SK-N-SH treated with all-trans-retinoic acid at 6 μM for 48 hours (cell line): ENCODE data around the gene TTC12.

ENCODE experiments used
- ARNTL ChIP-seq: fragments of 450-650 bp; formaldehyde crosslinking; IDR thresholded peaks from 2 replicates; pipeline ENCODE4 v1.5.0; 2020; ENCODE audit warnings: low read depth, mild to moderate bottlenecking, moderate library complexity, borderline replicate concordance
- ISL1 ChIP-seq: fragments of 250-450 bp; sonication (Bioruptor Pico); IDR thresholded peaks from 2 replicates; pipeline ENCODE4 v2.1.2; 2022; ENCODE audit warnings: mild to moderate bottlenecking, moderate library complexity
- OSR1 ChIP-seq: fragments of 250-450 bp; sonication (Bioruptor Pico); IDR thresholded peaks from 2 replicates; pipeline ENCODE4 v1.8.0; 2022; ENCODE audit warnings: moderate library complexity, mild to moderate bottlenecking, inconsistent platforms
- PPARA ChIP-seq: fragments of 250-450 bp; sonication (Bioruptor Pico); IDR thresholded peaks from 2 replicates; pipeline ENCODE4 v1.5.0; 2020; ENCODE audit warnings: mild to moderate bottlenecking, borderline replicate concordance
- TCF4 ChIP-seq: fragments of 250-450 bp; sonication (Bioruptor Pico); IDR thresholded peaks from 2 replicates; pipeline ENCODE4 v1.8.0; 2021; ENCODE audit warnings: mild to moderate bottlenecking, moderate library complexity, borderline replicate concordance
- ZFP3 ChIP-seq: fragments of 250-450 bp; sonication (Bioruptor Pico); IDR thresholded peaks from 2 replicates; pipeline ENCODE4 v1.5.0; 2020; ENCODE audit warnings: mild to moderate bottlenecking, moderate library complexity
- ZNF8 ChIP-seq: fragments of 450-650 bp; formaldehyde crosslinking; IDR thresholded peaks from 2 replicates; pipeline ENCODE4 v1.5.0; 2020; ENCODE audit warnings: mild to moderate bottlenecking, moderate library complexity
- TF ChIP-seq, protein P1 (sequence below): fragments of 250-450 bp; sonication (Bioruptor Pico); IDR thresholded peaks from 2 replicates; pipeline ENCODE4 v1.8.0; 2020; ENCODE audit warnings: mild to moderate bottlenecking, moderate library complexity, borderline replicate concordance

DNA sequence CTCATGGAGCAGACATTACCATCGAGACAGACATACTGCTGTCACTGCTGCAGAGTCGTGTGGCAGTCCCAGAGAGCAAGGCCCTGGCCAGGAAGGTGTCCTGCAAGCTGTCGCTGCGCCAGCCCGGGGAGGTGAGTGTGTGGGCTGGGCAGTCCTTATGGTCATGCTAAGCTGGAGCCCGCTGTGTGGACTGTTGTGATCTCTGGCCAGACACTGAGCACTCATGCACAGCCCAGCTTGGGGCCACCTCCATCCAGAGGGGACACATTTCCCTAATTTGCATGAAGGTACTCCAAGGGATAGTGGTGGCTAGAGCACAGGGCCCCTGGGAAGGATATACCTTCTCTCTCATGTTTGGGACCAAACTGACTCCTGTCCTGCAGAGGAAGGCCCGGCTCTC lies 82.8 kb downstream of the TTC12 start:
- no peak for TF ChIP-seq ISL1 (CRISPR knock-in tag)
- TF ChIP-seq ARNTL: no peak
- TF ChIP-seq ZFP3: no peak
- TF ChIP-seq PPARA (CRISPR knock-in tag): no peak
- no peak for TF ChIP-seq OSR1
- TF ChIP-seq, protein P1, sequence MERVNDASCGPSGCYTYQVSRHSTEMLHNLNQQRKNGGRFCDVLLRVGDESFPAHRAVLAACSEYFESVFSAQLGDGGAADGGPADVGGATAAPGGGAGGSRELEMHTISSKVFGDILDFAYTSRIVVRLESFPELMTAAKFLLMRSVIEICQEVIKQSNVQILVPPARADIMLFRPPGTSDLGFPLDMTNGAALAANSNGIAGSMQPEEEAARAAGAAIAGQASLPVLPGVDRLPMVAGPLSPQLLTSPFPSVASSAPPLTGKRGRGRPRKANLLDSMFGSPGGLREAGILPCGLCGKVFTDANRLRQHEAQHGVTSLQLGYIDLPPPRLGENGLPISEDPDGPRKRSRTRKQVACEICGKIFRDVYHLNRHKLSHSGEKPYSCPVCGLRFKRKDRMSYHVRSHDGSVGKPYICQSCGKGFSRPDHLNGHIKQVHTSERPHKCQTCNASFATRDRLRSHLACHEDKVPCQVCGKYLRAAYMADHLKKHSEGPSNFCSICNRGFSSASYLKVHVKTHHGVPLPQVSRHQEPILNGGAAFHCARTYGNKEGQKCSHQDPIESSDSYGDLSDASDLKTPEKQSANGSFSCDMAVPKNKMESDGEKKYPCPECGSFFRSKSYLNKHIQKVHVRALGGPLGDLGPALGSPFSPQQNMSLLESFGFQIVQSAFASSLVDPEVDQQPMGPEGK: no peak
- TF ChIP-seq ZNF8: no peak
- no peak for TF ChIP-seq TCF4 (CRISPR knock-in tag)
